ENCODE measurements around the gene PSMC3IP.

PSMC3IP gene

GRCh38 chr17:42536372-42537155 lies 41.0 kb downstream of the PSMC3IP start:
- peak; percentile 84 for DNase-seq (ENCODE audit: low read depth)
- TF ChIP-seq CTCF (conservative IDR thresholded peaks at IDR 0.05; ENCODE audit: low read length): no peak
- H3K4me3 ChIP-seq (ENCODE audit: low read length): peak overlapping the region; percentile 78

- DNase-seq (ENCODE audit: low read depth): peak; percentile 84
- H3K4me3 ChIP-seq (ENCODE audit: low read length): peak within 1 kb of the TSS; percentile 78
- no peak for TF ChIP-seq CTCF (conservative IDR thresholded peaks at IDR 0.05; ENCODE audit: low read length)
Measured at GRCh38 chr17:42536048-42536371, 41.5 kb downstream of the PSMC3IP start, which contains the start of gene NAGLU. TSS of gene NAGLU (plus strand) at chr17:42536241. CDS start at chr17:42536273, 32 bp downstream.

GRCh38 chr17:42535155-42536047 lies 42.1 kb downstream of the PSMC3IP start:
- peak overlapping the region; percentile 78 for H3K4me3 ChIP-seq (ENCODE audit: low read length)
- DNase-seq (ENCODE audit: low read depth): no peak
- no peak for TF ChIP-seq CTCF (conservative IDR thresholded peaks at IDR 0.05; ENCODE audit: low read length)

- TF ChIP-seq CTCF (conservative IDR thresholded peaks at IDR 0.05; ENCODE audit: low read length): peak; percentile 48
- peak overlapping the region; percentile 56 for H3K4me3 ChIP-seq (ENCODE audit: low read length)
- peak; percentile 54 for DNase-seq (ENCODE audit: low read depth)
Measured at GRCh38 chr17:42531455-42532354, 45.8 kb downstream of the PSMC3IP start.

GRCh38 chr17:42530952-42531454 lies 46.5 kb downstream of the PSMC3IP start:
- no peak overlapping the region for H3K4me3 ChIP-seq (ENCODE audit: low read length)
- DNase-seq (ENCODE audit: low read depth): no peak
- TF ChIP-seq CTCF (conservative IDR thresholded peaks at IDR 0.05; ENCODE audit: low read length): no peak

- DNase-seq (ENCODE audit: low read depth): no peak
- H3K4me3 ChIP-seq (ENCODE audit: low read length): no peak overlapping the region
- no peak for TF ChIP-seq CTCF (conservative IDR thresholded peaks at IDR 0.05; ENCODE audit: low read length)
Measured at GRCh38 chr17:42529061-42529460, 48.5 kb downstream of the PSMC3IP start.

Data from AG10803 (cell line).